ENCODE measurements around the gene ABHD10. TPM values are rescaled to one million over a fixed set of nuclear protein-coding genes. Genes with fewer than 3 reads are reported as not detected.

ABHD10 gene
- total RNA-seq, 1 experiment from 2014 or later = 21.8 TPM

- Histone ChIP-seq H3K18ac (ENCODE audit: insufficient read length, low read depth, low read length) (no peak overlapping the region), H3K56ac (ENCODE audit: insufficient read length, low read depth, low read length) (no peak overlapping the region), H2BK120ac (ENCODE audit: low read depth, low read length, poor library complexity, severe bottlenecking) (no peak overlapping the region), H3K4ac (ENCODE audit: low read depth, low read length) (no peak overlapping the region), H3K14ac (ENCODE audit: insufficient read depth, low read length) (no peak overlapping the region), H3K79me2 (ENCODE audit: insufficient read depth, low read length) (no peaks in the 10 kb centered on the region), H3K4me1 (ENCODE audit: insufficient read depth, low read length) (no peaks in the 10 kb centered on the region), H3K23me2 (ENCODE audit: insufficient read length, low read depth, low read length, poor library complexity, severe bottlenecking) (no peaks in the 10 kb centered on the region), H3K9ac (ENCODE audit: extremely low read depth, insufficient read length, low read length) (no peak overlapping the region), H3K27me3 (ENCODE audit: insufficient read depth, low read length) (no peaks in the 10 kb centered on the region), H2BK5ac (ENCODE audit: insufficient read length, low read length) (no peak overlapping the region), H2AK5ac (ENCODE audit: insufficient read length, low read length) (no peak overlapping the region), H3K27ac (ENCODE audit: insufficient read length, low read depth, low read length) (no peak overlapping the region), H3T11ph (ENCODE audit: low read length) (no peak overlapping the region), H3K79me1 (ENCODE audit: insufficient read depth, low read depth, low read length, poor library complexity, severe bottlenecking) (no peaks in the 10 kb centered on the region), H2BK15ac (ENCODE audit: low read depth, low read length) (no peak overlapping the region), H4K91ac (ENCODE audit: insufficient read length, low read depth, low read length) (no peak overlapping the region), H3K23ac (ENCODE audit: insufficient read length, low read depth, low read length) (no peak overlapping the region), H2BK12ac (ENCODE audit: insufficient read length, low read depth, low read length) (no peak overlapping the region), H3K9me3 (ENCODE audit: control insufficient read depth, low read depth, low read length) (no peaks in the 10 kb centered on the region), H2AFZ (ENCODE audit: low read length) (no peak overlapping the region), H4K8ac (replicated peaks; ENCODE audit: insufficient read length, low read depth, low read length) (no peak overlapping the region), H4K20me1 (ENCODE audit: control insufficient read depth, insufficient read depth, insufficient read length) (no peaks in the 10 kb centered on the region), H4K5ac (ENCODE audit: insufficient read length, low read depth, low read length) (no peak overlapping the region), H3K4me2 (ENCODE audit: insufficient read depth, insufficient read length, low read length) (no peak overlapping the region), H2BK20ac (ENCODE audit: low read depth, low read length, poor library complexity, severe bottlenecking) (no peak overlapping the region)
- WGBS (ENCODE audit: extremely low coverage, insufficient read length, low lambda C conversion rate) = no CpG with 5 or more reads among the region's 3 CpGs
- no peak overlapping the region for H3K27ac Mint-ChIP-seq
- H3K36me3 Mint-ChIP-seq (ENCODE audit: insufficient read depth in 1 of 3, low read depth in 3 of 3) = no peaks in the 10 kb centered on the region; a peak in 1 of 7 replicates
- no peak for TF ChIP-seq CTCF (conservative IDR thresholded peaks at IDR 0.05)
- DNase-seq = no peak
- H3K4me1 Mint-ChIP-seq = peaks cover 6 to 9% of the 10 kb centered on the region in 2 experiments
- H3K9me3 Mint-ChIP-seq = no peaks in the 10 kb centered on the region
- no peaks in the 10 kb centered on the region for H3K27me3 Mint-ChIP-seq (ENCODE audit: low read depth)
- H3K4me3 Mint-ChIP-seq = no peak overlapping the region
These were observed 8.4 kb upstream of the ABHD10 start for GRCh38 chr3:111970376-111970775.
